GM19043 (cell line): ENCODE results near the gene EIF4A3.

Source experiments
- ATAC-seq: cut with Tn5 transposase; IDR thresholded peaks from one replicate; pipeline ENCODE4 v1.9.1; 2021; ENCODE audit warnings: low read depth; ENCODE audit not compliant: unreplicated experiment

Gene EIF4A3

GRCh38 chr17:80084773-80085172 lies 62.2 kb downstream of the EIF4A3 start:
- ATAC-seq = no peak
